T follicular helper cell (primary cell): ENCODE data around the gene AGXT2.

ENCODE experiments used
- DNase-seq: peaks from one replicate; pipeline ENCODE4 v3.0.0-alpha.2; 2020; ENCODE audit warnings: low read depth
- total RNA-seq, 2 experiments: gene quantifications; one replicate each; lab custom pipeline; 2026; lab: John Stamatoyannopoulos, UW

Gene AGXT2
- total RNA-seq = 0 reads per million in 2 experiments

- no peak for DNase-seq
These were observed at the start of gene AGXT2 for GRCh38 chr5:35047785-35048404. Gene AGXT2 (minus strand): TSS chr5:35047949. CDS start chr5:35047892, 57 bp downstream.

- DNase-seq = no peak
These were observed 49.2 kb upstream of the AGXT2 start for GRCh38 chr5:35096932-35097331.

GRCh38 chr5:35096216-35096615 lies 48.5 kb upstream of the AGXT2 start:
- DNase-seq = no peak

- no peak for DNase-seq
These were observed 47.6 kb upstream of the AGXT2 start for GRCh38 chr5:35095366-35095765.

- DNase-seq = no peak
These were observed 47.2 kb upstream of the AGXT2 start for GRCh38 chr5:35094948-35095347.

GRCh38 chr5:35092703-35093102 lies 45.0 kb upstream of the AGXT2 start:
- DNase-seq = no peak

GRCh38 chr5:35091704-35092103 lies 44.0 kb upstream of the AGXT2 start:
- no peak for DNase-seq

GRCh38 chr5:35089334-35090314 lies 41.9 kb upstream of the AGXT2 start:
- peak; percentile 36 for DNase-seq

- no peak for DNase-seq
These were observed 40.2 kb upstream of the AGXT2 start for GRCh38 chr5:35087991-35088390.

GRCh38 chr5:35083150-35083549 lies 35.4 kb upstream of the AGXT2 start:
- no peak for DNase-seq

- no peak for DNase-seq
These were observed 34.8 kb upstream of the AGXT2 start for GRCh38 chr5:35082530-35082929.

- no peak for DNase-seq
These were observed 33.4 kb upstream of the AGXT2 start for GRCh38 chr5:35081134-35081533.

GRCh38 chr5:35073160-35073559 lies 25.4 kb upstream of the AGXT2 start:
- DNase-seq = no peak

- DNase-seq = no peak
These were observed 21.4 kb upstream of the AGXT2 start for GRCh38 chr5:35069188-35069587.

GRCh38 chr5:35067985-35068384 lies 20.2 kb upstream of the AGXT2 start:
- no peak for DNase-seq

- DNase-seq = no peak
These were observed 18.6 kb upstream of the AGXT2 start for GRCh38 chr5:35066260-35066795.

- no peak for DNase-seq
These were observed 15.7 kb upstream of the AGXT2 start for GRCh38 chr5:35063414-35063813.

GRCh38 chr5:35061211-35061770 lies 13.5 kb upstream of the AGXT2 start:
- DNase-seq = no peak

GRCh38 chr5:35060236-35060635 lies 12.5 kb upstream of the AGXT2 start:
- no peak for DNase-seq

- DNase-seq = no peak
These were observed 11.5 kb upstream of the AGXT2 start for GRCh38 chr5:35059251-35059650.

- DNase-seq = no peak
These were observed 10.6 kb upstream of the AGXT2 start for GRCh38 chr5:35058374-35058788.

GRCh38 chr5:35056686-35057085 lies 8.9 kb upstream of the AGXT2 start:
- no peak for DNase-seq

- no peak for DNase-seq
These were observed 5.1 kb upstream of the AGXT2 start for GRCh38 chr5:35052838-35053237.
